ENCODE data around the gene ZBTB46. TPM values are rescaled to one million over a fixed set of nuclear protein-coding genes. Genes with fewer than 3 reads are reported as not detected.
"Not testable (repeated sequence)": the region's sequence is repeated elsewhere in the genome, so short reads cannot be mapped to it uniquely, and the experiment has no call there.

The ZBTB46 gene
- total RNA-seq, 1 donor from 2014 or later, result 20.5 TPM

DNA sequence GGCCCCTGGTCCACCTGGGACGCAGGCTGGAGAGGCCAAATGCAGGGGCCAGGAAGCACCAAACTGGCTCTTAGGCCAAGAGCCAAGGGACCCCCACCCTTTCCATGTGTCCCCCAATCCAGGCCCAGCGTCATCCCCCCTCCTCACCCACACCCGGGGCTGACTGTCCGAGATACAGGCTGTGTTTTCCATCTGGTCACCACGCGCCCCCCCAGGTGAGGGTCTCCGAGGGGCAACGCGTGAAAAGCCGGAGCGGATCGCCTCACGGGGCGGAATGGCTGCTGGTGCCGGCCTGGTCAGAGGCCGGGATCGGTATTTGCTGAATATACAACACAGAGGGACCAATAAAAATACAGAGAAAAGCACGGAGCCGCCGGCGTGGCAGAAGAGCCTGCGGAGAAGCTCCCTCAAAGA, 25.0 kb upstream of the ZBTB46 start:
- Mint-ChIP-seq H3K27me3 (ENCODE audit: unreplicated experiment) (no peaks in the 10 kb centered on the region), H3K4me1 (ENCODE audit: unreplicated experiment) (peaks cover 48% of the 10 kb centered on the region), H3K27ac (ENCODE audit: unreplicated experiment) (no peak overlapping the region), H3K36me3 (ENCODE audit: unreplicated experiment) (no peaks in the 10 kb centered on the region), H3K4me3 (ENCODE audit: unreplicated experiment) (no peak overlapping the region), H3K9me3 (ENCODE audit: unreplicated experiment) (no peaks in the 10 kb centered on the region)
- no peak for DNase-seq (ENCODE audit: extremely low spot score, unreplicated experiment)
- TF ChIP-seq, protein P1, sequence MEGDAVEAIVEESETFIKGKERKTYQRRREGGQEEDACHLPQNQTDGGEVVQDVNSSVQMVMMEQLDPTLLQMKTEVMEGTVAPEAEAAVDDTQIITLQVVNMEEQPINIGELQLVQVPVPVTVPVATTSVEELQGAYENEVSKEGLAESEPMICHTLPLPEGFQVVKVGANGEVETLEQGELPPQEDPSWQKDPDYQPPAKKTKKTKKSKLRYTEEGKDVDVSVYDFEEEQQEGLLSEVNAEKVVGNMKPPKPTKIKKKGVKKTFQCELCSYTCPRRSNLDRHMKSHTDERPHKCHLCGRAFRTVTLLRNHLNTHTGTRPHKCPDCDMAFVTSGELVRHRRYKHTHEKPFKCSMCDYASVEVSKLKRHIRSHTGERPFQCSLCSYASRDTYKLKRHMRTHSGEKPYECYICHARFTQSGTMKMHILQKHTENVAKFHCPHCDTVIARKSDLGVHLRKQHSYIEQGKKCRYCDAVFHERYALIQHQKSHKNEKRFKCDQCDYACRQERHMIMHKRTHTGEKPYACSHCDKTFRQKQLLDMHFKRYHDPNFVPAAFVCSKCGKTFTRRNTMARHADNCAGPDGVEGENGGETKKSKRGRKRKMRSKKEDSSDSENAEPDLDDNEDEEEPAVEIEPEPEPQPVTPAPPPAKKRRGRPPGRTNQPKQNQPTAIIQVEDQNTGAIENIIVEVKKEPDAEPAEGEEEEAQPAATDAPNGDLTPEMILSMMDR (IDR thresholded peaks at IDR 0.05), result no peak

DNA sequence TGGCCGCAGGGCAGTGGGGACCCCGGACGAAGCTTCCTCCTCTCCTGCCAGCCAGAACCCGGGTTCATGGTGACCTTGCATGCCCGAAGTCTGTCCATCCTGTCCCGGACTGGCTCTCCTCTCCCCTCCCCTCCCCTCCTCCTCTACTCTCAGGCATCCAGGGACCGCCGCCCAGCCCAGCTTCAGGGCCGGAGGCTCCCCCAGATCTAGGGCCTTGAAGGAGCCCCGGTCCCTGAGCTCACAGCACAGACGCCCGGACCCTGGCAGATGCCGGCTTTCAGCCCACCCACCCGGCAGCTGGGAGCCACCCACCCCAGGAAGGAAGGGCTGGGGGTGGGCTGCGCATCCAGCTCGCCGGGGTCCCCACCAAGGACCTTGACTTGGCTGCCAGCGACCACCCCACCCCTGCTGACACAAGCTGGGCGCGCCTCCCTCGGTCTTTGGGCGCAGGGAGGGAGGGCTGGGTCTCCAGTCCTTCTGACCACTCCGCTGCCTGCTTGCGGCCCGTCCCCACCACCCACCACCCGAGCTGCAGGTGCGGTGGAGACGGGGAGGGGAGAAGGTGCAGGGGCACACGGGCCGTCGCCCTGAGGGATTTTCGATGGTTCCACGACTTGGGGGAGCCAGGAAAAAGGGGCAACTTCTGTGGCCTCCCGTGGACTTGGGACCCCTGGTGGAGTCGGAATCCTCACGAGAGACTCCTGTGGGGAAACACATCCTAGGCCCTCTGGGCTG, 24.5 kb upstream of the ZBTB46 start:
- DNase-seq (ENCODE audit: extremely low spot score, unreplicated experiment), result no peak
- TF ChIP-seq, protein P1 (IDR thresholded peaks at IDR 0.05), result no peak
- Mint-ChIP-seq H3K4me3 (ENCODE audit: unreplicated experiment) (no peak overlapping the region), H3K4me1 (ENCODE audit: unreplicated experiment) (peaks cover 48% of the 10 kb centered on the region), H3K27me3 (ENCODE audit: unreplicated experiment) (no peaks in the 10 kb centered on the region), H3K36me3 (ENCODE audit: unreplicated experiment) (no peaks in the 10 kb centered on the region), H3K27ac (ENCODE audit: unreplicated experiment) (no peak overlapping the region), H3K9me3 (ENCODE audit: unreplicated experiment) (no peaks in the 10 kb centered on the region)

DNA sequence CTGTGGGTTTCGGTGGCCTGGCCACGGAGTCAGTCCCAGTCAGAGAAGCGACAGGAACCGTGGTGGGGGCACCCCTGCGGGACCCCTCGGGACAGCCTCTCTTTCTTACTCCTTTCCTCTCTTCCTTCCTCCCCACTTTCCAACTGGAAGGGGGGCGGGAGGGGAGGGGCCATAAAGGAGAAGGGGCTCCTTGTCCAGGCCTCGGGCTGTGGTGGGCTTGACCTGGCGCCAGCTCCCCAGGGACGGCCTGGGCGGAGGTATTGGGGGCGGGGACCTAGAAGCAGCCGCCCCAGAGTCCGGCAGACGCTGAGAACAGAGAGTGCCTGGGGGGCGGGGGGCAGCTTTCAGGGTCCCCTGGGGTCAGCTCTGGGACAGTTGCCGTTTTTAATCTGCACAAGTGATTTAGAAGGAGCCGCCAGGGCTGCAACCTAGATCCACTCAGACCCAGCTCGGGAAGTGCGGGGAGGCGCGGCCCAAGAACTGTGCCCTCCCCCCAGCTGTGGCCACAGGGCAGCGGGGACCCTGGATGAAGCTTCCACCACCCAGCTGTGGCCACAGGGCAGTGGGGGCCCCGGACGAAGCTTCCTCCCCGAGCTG, 23.8 kb upstream of the ZBTB46 start:
- Mint-ChIP-seq H3K36me3 (ENCODE audit: unreplicated experiment) (no peaks in the 10 kb centered on the region), H3K27ac (ENCODE audit: unreplicated experiment) (no peak overlapping the region), H3K27me3 (ENCODE audit: unreplicated experiment) (no peaks in the 10 kb centered on the region), H3K4me3 (ENCODE audit: unreplicated experiment) (no peak overlapping the region), H3K9me3 (ENCODE audit: unreplicated experiment) (no peaks in the 10 kb centered on the region), H3K4me1 (ENCODE audit: unreplicated experiment) (peaks cover 48% of the 10 kb centered on the region)
- TF ChIP-seq, protein P1 (IDR thresholded peaks at IDR 0.05), result no peak
- DNase-seq (ENCODE audit: extremely low spot score, unreplicated experiment), result no peak

DNA sequence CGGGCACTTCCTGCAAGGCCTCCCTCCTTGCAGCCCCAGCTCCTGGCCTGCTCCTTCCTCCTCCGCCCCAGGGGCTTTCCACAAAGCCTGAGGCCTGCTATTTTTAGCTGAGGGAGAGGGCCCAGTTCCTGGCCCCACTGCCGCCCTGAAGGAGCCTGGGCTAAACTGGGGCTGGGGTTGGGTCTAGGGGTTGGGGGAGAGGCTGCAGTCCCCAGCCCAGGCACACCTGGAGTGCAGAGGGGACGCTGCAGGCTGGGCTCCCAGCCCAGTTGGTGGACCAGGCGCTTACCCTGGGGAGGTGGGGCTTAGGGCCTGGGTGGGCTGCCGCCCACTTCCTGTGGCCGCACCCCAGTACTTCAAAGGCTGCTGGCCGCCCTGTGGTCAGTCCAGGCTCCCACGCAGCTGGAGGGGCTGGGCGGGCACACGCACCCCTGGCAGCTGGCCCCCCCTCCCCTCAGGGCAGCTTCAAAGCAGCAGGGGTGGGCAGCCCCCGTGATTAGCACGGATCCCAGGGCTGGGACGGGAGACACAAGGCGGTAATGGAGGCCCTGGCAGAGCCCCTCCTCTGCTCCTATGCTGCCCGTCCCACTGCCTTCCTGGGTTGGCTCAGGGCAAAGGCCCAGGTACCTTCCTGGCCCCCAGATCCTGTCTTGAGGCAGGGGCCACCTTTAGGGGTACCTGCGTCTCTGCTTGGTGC, 23.2 kb upstream of the ZBTB46 start:
- DNase-seq (ENCODE audit: extremely low spot score, unreplicated experiment), result no peak
- no peak overlapping the region for H3K27ac Mint-ChIP-seq (ENCODE audit: unreplicated experiment)
- H3K36me3 Mint-ChIP-seq (ENCODE audit: unreplicated experiment), result no peaks in the 10 kb centered on the region

DNA sequence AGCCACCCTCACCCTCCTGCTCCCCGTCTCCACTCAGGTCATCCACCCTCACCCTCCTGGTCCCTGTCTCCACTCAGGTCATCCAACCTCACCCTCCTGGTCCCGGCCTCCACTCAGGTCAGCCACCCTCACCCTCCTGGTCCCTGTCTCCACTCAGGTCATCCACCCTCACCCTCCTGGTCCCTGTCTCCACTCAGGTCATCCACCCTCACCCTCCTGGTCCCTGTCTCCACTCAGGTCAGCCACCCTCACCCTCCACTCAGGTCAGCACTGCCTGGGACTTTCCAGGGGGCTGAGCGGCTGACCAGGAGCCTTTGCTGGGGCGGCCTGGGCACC, 22.6 kb upstream of the ZBTB46 start:
- peaks cover 37% of the 10 kb centered on the region for H3K4me1 Mint-ChIP-seq (ENCODE audit: unreplicated experiment)
- DNase-seq (ENCODE audit: extremely low spot score, unreplicated experiment); H3K9me3 Mint-ChIP-seq (ENCODE audit: unreplicated experiment); H3K4me3 Mint-ChIP-seq (ENCODE audit: unreplicated experiment); H3K27me3 Mint-ChIP-seq (ENCODE audit: unreplicated experiment); H3K36me3 Mint-ChIP-seq (ENCODE audit: unreplicated experiment); H3K27ac Mint-ChIP-seq (ENCODE audit: unreplicated experiment): not testable (repeated sequence)

More for the DNA sequence above, 23.2 kb upstream of the ZBTB46 start:
- H3K9me3 Mint-ChIP-seq (ENCODE audit: unreplicated experiment), result no peaks in the 10 kb centered on the region
- peaks cover 42% of the 10 kb centered on the region for H3K4me1 Mint-ChIP-seq (ENCODE audit: unreplicated experiment)
- no peak overlapping the region for H3K4me3 Mint-ChIP-seq (ENCODE audit: unreplicated experiment)
- no peaks in the 10 kb centered on the region for H3K27me3 Mint-ChIP-seq (ENCODE audit: unreplicated experiment)
- TF ChIP-seq, protein P1 (IDR thresholded peaks at IDR 0.05), result no peak

DNA sequence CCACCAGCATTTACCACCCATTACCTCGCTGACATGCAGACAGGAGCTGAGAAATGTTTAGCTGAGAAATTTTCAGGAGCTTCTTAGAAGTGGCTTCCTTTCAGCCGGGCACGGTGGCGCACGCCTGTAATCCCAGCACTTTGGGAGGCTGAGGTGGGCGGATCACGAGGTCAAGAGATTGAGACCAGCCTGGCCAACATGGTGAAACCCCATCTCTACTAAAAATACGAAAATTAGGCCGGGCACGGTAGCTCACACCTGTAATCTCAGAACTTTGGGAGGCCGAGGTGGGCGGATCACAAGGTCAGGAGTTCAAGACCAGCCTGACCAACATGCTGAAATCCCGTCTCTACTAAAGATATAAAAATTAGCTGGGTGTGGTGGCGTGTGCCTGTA, 20.5 kb upstream of the ZBTB46 start:
- H3K36me3 Mint-ChIP-seq (ENCODE audit: unreplicated experiment); H3K27ac Mint-ChIP-seq (ENCODE audit: unreplicated experiment); DNase-seq (ENCODE audit: extremely low spot score, unreplicated experiment); H3K9me3 Mint-ChIP-seq (ENCODE audit: unreplicated experiment); H3K27me3 Mint-ChIP-seq (ENCODE audit: unreplicated experiment); H3K4me3 Mint-ChIP-seq (ENCODE audit: unreplicated experiment): not testable (repeated sequence)
- peaks cover 24% of the 10 kb centered on the region for H3K4me1 Mint-ChIP-seq (ENCODE audit: unreplicated experiment)
